Immature natural killer cell (primary cell): ENCODE measurements around the gene NFATC2. TPM values are rescaled to one million over a fixed set of nuclear protein-coding genes. Genes with fewer than 3 reads are reported as not detected.

Source experiments
- DNase-seq, 3 donors: peaks; one replicate each; pipeline ENCODE4 v3.0.0; 2022; ENCODE audit warnings: mixed read lengths in 1 of 3
- H3K27ac Mint-ChIP-seq, 6 donors: one replicate each; pipeline ENCODE4 v1.8.0; 2020; ENCODE audit warnings: mixed read lengths in 6 of 6, mild to moderate bottlenecking in 5 of 6, inconsistent platforms in 4 of 6, moderate library complexity in 3 of 6
- H3K27me3 Mint-ChIP-seq, 3 donors: one replicate each; pipeline ENCODE4 v1.8.0; 2020 to 2021; ENCODE audit warnings: low read depth in 3 of 3, mild to moderate bottlenecking in 3 of 3, mixed read lengths in 3 of 3, moderate library complexity in 3 of 3, inconsistent platforms in 1 of 3
- H3K36me3 Mint-ChIP-seq, 3 donors: one replicate each; pipeline ENCODE4 v1.8.0; 2020; ENCODE audit warnings: mixed read lengths in 3 of 3, inconsistent platforms in 2 of 3, mild to moderate bottlenecking in 2 of 3
- H3K4me1 Mint-ChIP-seq, 2 donors: one replicate each; pipeline ENCODE4 v1.8.0; 2020; ENCODE audit warnings: inconsistent platforms in 2 of 2, mild to moderate bottlenecking in 2 of 2, mixed read lengths in 2 of 2, moderate library complexity in 1 of 2
- H3K4me3 Mint-ChIP-seq, 5 donors: one replicate each; pipeline ENCODE4 v1.8.0; 2020; ENCODE audit warnings: mild to moderate bottlenecking in 5 of 5, mixed read lengths in 5 of 5, inconsistent platforms in 3 of 5, moderate library complexity in 3 of 5
- H3K9me3 Mint-ChIP-seq, 6 donors: one replicate each; pipeline ENCODE4 v1.8.0; 2020; ENCODE audit warnings: mild to moderate bottlenecking in 6 of 6, mixed read lengths in 6 of 6, inconsistent platforms in 4 of 6, moderate library complexity in 3 of 6
- polyA plus RNA-seq, 3 donors: library from polyadenylated mRNA; unstranded; fragments of 300-500 nt; fragmentation: Illumina TruSeq; gene quantifications; one replicate each; pipeline ENCODE4 v1.2.3, GENCODE V29; 2021

The NFATC2 gene
- polyA plus RNA-seq, 3 donors from 2014 or later: 14.5 to 101 (median 21.3) TPM

DNA sequence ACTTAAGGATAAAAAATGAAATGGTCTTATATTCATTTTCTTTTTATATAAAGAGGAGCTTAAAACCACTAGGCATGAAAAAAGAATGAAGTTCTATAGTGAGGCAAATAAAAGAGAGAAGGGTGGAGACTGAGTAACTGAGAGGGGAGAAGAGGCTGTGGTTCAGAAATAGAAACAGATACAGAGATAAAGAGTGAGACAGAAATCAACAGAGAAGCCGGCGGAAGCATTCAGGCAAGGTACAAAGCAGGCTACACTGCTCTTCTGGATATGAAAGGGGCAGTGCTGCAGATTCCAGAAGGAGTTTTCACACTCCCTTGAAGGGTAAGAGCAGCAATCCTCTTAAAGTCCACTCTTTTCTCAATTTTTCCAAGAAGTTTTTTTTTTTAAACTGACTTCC, 29.9 kb downstream of the NFATC2 start:
- Mint-ChIP-seq H3K4me3 (peak overlapping the region; percentile 65 to 84 (median 77)), H3K27me3 (peaks cover under 1 to 9% (median 7%) of the 10 kb centered on the region in 3 donors), H3K4me1 (peaks cover 92 to 99% of the 10 kb centered on the region in 2 donors), H3K36me3 (peaks cover 43 to 66% (median 57%) of the 10 kb centered on the region in 3 donors), H3K27ac (peak overlapping the region; percentile 91 to 100 (median 98)), H3K9me3 (no peaks in the 10 kb centered on the region)
- no peak for DNase-seq

DNA sequence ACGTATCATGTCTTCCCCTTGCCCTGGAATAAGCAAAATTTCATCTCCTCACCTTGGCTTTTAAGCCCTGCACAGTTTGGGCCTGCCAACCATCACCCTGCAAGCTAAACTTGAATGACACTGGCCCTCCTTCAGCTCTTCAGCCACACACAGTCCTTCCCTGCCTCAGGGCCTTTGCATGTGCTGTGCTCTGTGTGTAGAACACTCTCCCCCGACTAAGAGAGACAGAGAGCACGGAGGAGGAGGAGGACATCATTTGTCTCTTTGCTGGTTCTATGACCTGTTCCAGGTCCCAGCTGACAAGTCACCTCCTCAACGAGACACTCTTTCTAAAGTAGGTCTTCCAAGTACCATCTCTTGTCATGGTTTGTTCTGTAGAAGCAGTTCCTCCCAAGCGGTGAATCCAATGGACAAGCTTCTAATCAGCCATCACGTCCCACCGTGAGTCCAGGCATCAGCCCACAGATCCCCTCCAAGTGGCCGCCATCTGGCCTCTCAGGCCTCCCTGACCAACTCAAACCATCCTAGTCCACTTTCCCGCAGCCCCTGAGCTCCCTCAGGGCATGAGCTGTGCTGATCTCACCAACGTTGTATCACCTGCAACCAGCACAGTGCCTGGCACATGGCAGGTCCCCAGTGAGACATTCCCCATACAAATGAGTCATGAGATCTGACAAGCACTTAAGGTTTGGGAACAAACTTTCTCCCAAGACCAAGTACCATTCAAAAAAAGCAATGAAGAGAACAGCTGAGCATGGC, 30.5 kb downstream of the NFATC2 start:
- Mint-ChIP-seq H3K4me3 (peak overlapping the region; percentile 65 to 84 (median 77)), H3K36me3 (peaks cover 42 to 63% (median 63%) of the 10 kb centered on the region in 3 donors), H3K4me1 (peaks cover 95 to 100% of the 10 kb centered on the region in 2 donors), H3K9me3 (no peaks in the 10 kb centered on the region), H3K27ac (peak overlapping the region; percentile 91 to 100 (median 98)), H3K27me3 (peaks cover 3 to 9% (median 9%) of the 10 kb centered on the region in 3 donors)
- DNase-seq: no peak

- Mint-ChIP-seq H3K27ac (peak overlapping the region; percentile 91 to 100 (median 98)), H3K9me3 (no peaks in the 10 kb centered on the region), H3K36me3 (peaks cover 34 to 57% (median 54%) of the 10 kb centered on the region in 3 donors), H3K27me3 (peaks cover 3 to 9% (median 9%) of the 10 kb centered on the region in 3 donors), H3K4me3 (peak overlapping the region; percentile 47 to 84 (median 73)), H3K4me1 (peaks cover 97 to 100% of the 10 kb centered on the region in 2 donors)
- DNase-seq: no peak
These were observed 31.4 kb downstream of the NFATC2 start for GRCh38 chr20:51510936-51511605.

DNA sequence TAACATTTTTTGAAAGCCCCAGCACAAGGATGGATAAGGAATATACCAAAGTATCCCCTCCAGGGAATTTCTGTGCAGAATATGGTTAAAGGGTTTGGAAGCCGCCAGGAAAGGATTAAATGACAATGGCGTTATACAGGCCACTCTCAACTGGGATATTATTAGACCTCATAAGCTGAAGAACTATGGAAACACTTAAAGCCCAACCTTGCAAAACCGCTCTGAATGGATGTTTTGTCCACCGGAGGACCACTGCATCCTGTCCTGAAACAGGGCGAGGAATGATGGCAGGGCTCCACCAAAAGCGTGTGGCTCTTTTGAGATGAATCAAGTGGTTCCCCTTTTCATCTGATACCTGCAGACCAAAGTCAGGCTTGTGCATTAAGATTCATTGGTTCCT, 32.4 kb downstream of the NFATC2 start:
- Mint-ChIP-seq H3K36me3 (peaks cover 36 to 59% (median 56%) of the 10 kb centered on the region in 3 donors), H3K27ac (peak overlapping the region; percentile 91 to 100 (median 98)), H3K27me3 (peaks cover 7 to 11% (median 10%) of the 10 kb centered on the region in 3 donors), H3K4me1 (peaks cover 98 to 100% of the 10 kb centered on the region in 2 donors), H3K9me3 (no peaks in the 10 kb centered on the region), H3K4me3 (peak overlapping the region in 1 of 5 donors; percentile 26)
- DNase-seq: no peak

DNA sequence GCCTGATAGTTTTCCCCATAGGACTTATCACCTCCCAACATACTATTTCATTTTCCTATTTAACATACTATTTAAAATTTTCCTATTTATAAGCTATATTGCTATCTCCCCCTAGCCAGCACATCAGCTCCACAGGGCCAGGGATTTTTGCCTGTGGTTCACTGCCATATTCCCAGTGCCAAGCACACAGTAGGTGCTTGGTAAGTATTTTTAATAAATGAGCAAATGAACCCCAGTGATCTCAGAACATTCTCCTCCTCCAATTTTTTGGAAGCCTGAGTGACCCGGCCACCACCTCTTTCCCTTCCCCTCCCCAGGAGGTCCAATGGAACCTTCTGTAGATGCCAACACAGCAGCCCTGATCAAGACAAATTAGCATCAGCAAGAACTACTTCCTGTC, 33.3 kb downstream of the NFATC2 start:
- Mint-ChIP-seq H3K4me3 (peak overlapping the region; percentile 29 to 78 (median 34)), H3K9me3 (no peaks in the 10 kb centered on the region), H3K27ac (peak overlapping the region; percentile 91 to 100 (median 98)), H3K27me3 (peaks cover 7 to 12% (median 10%) of the 10 kb centered on the region in 3 donors), H3K36me3 (peaks cover 37 to 58% (median 54%) of the 10 kb centered on the region in 3 donors), H3K4me1 (peaks cover 98 to 100% of the 10 kb centered on the region in 2 donors)
- no peak for DNase-seq

DNA sequence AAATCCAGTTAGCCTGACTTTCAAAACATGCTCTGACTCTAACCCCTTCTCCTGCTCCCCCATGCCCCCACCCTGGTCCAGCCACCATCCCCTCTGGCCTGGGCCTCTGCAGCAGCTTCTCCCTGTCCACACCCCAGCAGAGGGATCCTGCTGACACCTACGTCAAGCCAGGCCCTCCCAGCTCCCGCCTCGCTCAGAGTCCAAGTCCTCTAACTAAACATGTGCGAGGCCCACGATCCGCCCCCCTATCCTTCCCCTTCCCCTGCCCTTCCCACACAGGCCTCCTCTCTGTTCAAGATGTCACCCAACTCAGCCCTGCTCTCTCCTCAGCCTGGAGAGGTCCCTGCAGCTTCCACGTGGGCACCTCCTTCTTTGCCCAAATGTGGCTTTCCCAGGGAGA, 33.7 kb downstream of the NFATC2 start:
- peaks cover 7 to 12% (median 10%) of the 10 kb centered on the region in 3 donors for H3K27me3 Mint-ChIP-seq
- H3K4me3 Mint-ChIP-seq: peak overlapping the region; percentile 34 to 78 (median 69)
- no peaks in the 10 kb centered on the region for H3K9me3 Mint-ChIP-seq
- H3K27ac Mint-ChIP-seq: peak overlapping the region; percentile 91 to 100 (median 98)
- peaks cover 98% of the 10 kb centered on the region in 2 donors for H3K4me1 Mint-ChIP-seq
- DNase-seq: no peak
- peaks cover 34 to 55% (median 53%) of the 10 kb centered on the region in 3 donors for H3K36me3 Mint-ChIP-seq

DNA sequence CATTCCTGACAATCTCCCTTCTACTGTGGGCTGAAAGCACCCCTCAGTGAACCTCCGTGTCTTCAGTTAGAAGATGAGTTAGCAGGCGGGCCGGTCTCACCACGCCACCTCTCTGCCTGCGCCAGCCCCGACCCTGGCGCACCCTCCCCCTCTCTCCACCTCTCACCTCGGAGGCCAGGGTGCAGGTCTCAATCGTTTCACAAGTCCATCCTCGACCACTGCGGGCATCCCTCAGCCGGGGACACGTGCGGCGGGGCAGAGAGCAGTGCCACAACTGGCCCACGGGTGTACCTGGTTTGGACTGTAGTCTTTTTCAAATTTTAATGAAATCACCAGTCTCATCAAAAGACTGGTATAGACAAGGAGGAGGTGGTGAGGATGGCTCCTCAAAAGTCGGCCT, 34.4 kb downstream of the NFATC2 start:
- peaks cover 98% of the 10 kb centered on the region in 2 donors for H3K4me1 Mint-ChIP-seq
- no peak for DNase-seq
- H3K27me3 Mint-ChIP-seq: peaks cover 7 to 12% (median 10%) of the 10 kb centered on the region in 3 donors
- H3K9me3 Mint-ChIP-seq: no peaks in the 10 kb centered on the region
- H3K27ac Mint-ChIP-seq: peak overlapping the region; percentile 91 to 100 (median 98)
- peak overlapping the region; percentile 65 to 78 (median 69) for H3K4me3 Mint-ChIP-seq
- peaks cover 36 to 55% (median 53%) of the 10 kb centered on the region in 3 donors for H3K36me3 Mint-ChIP-seq

DNA sequence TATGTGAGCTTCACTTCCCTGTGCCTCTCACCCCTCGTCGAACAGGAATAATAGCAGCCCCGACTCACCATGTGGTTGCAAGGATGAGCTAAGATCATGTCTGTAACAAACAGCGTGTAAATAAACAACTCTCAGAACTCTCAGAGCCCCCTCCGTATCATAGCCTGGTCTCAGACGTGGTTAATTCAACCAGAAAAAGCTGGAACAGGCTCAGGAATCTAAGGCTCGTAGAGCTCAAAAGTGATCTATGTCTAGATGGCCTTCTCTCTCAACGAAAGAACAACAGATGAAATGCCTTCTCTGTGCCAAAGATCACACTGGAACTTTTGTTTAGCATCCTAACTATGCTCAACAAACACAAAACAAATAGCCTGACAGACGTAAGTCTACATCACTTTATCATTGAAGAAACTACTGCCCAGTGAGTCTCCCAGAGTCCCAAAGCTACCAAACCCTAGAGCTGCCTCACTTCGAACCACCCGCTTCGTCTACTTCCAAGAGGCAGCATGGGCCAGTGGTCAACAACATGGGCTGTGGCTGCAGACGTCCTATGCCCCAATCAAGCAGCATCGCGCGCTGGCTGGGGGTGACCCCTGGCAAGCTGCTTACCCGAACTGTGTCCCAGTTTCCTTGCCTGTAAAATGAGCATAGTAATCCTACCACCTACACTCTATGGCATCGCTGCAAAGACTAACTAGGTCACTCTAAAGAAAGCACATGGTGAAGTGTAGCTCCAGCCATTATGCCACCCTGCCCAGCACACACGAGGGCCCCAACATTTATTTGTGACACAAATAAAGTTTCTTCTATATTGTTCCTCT, 35.1 kb downstream of the NFATC2 start:
- Mint-ChIP-seq H3K27me3 (peaks cover 7 to 12% (median 11%) of the 10 kb centered on the region in 3 donors), H3K36me3 (peaks cover 40 to 55% (median 52%) of the 10 kb centered on the region in 3 donors), H3K4me3 (peak overlapping the region; percentile 65 to 78 (median 69)), H3K27ac (peak overlapping the region; percentile 91 to 100 (median 98)), H3K4me1 (peaks cover 98% of the 10 kb centered on the region in 2 donors), H3K9me3 (no peaks in the 10 kb centered on the region)
- DNase-seq: no peak

GRCh38 chr20:51506527-51507215, 35.8 kb downstream of the NFATC2 start:
- H3K4me3 Mint-ChIP-seq: peak overlapping the region; percentile 40 to 78 (median 65)
- peaks cover 32 to 48% (median 44%) of the 10 kb centered on the region in 3 donors for H3K36me3 Mint-ChIP-seq
- H3K4me1 Mint-ChIP-seq: peaks cover 98% of the 10 kb centered on the region in 2 donors
- no peak for DNase-seq
- no peaks in the 10 kb centered on the region for H3K9me3 Mint-ChIP-seq
- peak overlapping the region; percentile 91 to 100 (median 98) for H3K27ac Mint-ChIP-seq
- H3K27me3 Mint-ChIP-seq: peaks cover 7 to 12% (median 11%) of the 10 kb centered on the region in 3 donors

- peak overlapping the region; percentile 30 to 82 (median 59) for H3K4me3 Mint-ChIP-seq
- H3K36me3 Mint-ChIP-seq: peaks cover 23 to 37% (median 34%) of the 10 kb centered on the region in 3 donors
- H3K27ac Mint-ChIP-seq: peak overlapping the region; percentile 91 to 100 (median 98)
- peak; percentile 70 to 72 (median 70) for DNase-seq
- no peaks in the 10 kb centered on the region for H3K9me3 Mint-ChIP-seq
- H3K4me1 Mint-ChIP-seq: peaks cover 98% of the 10 kb centered on the region in 2 donors
- H3K27me3 Mint-ChIP-seq: peaks cover 14 to 18% (median 15%) of the 10 kb centered on the region in 3 donors
These were observed 37.0 kb downstream of the NFATC2 start for GRCh38 chr20:51505566-51505965.

GRCh38 chr20:51503376-51503775, 39.1 kb downstream of the NFATC2 start:
- Mint-ChIP-seq H3K9me3 (no peaks in the 10 kb centered on the region), H3K27me3 (peaks cover 17 to 23% (median 19%) of the 10 kb centered on the region in 3 donors), H3K27ac (peak overlapping the region; percentile 81 to 100 (median 90)), H3K4me1 (peaks cover 96 to 98% of the 10 kb centered on the region in 2 donors), H3K4me3 (peak overlapping the region; percentile 18 to 71 (median 37)), H3K36me3 (peaks cover 25 to 37% (median 33%) of the 10 kb centered on the region in 3 donors)
- no peak for DNase-seq

- Mint-ChIP-seq H3K4me1 (peaks cover 96 to 98% of the 10 kb centered on the region in 2 donors), H3K4me3 (peak overlapping the region; percentile 38 to 70 (median 54)), H3K36me3 (peaks cover 24 to 38% (median 25%) of the 10 kb centered on the region in 3 donors), H3K27ac (peak overlapping the region; percentile 81 to 100 (median 90)), H3K27me3 (peaks cover 21 to 37% (median 25%) of the 10 kb centered on the region in 3 donors), H3K9me3 (no peaks in the 10 kb centered on the region)
- peak; percentile 75 to 77 (median 77) for DNase-seq
These were observed 41.6 kb downstream of the NFATC2 start for GRCh38 chr20:51500936-51501335.
